IPS-20b (cell line): ENCODE measurements around the gene MGST2.

ENCODE experiments used
- H3K27ac ChIP-seq: one replicate; pipeline ENCODE4 v1.5.1; 2013; ENCODE audit warnings: low read length
- H3K27me3 ChIP-seq: 2 replicates; pipeline ENCODE4 v1.6.1; 2013; ENCODE audit warnings: mild to moderate bottlenecking, low read length, inconsistent platforms; ENCODE audit not compliant: insufficient read depth
- H3K36me3 ChIP-seq: 2 replicates; pipeline ENCODE4 v1.6.1; 2013; ENCODE audit warnings: low read depth, mild to moderate bottlenecking, inconsistent platforms, low read length, moderate library complexity; ENCODE audit not compliant: insufficient read depth
- H3K4me1 ChIP-seq: 2 replicates; pipeline ENCODE4 v1.6.1; 2013; ENCODE audit warnings: mild to moderate bottlenecking, control low read depth, inconsistent platforms, low read length, moderate library complexity; ENCODE audit not compliant: insufficient read depth
- H3K4me3 ChIP-seq: 2 replicates; pipeline ENCODE4 v1.5.1; 2013; ENCODE audit warnings: mild to moderate bottlenecking, low read length, inconsistent platforms
- H3K9ac ChIP-seq: 2 replicates; pipeline ENCODE4 v1.6.1; 2013; ENCODE audit warnings: low read depth, mild to moderate bottlenecking, inconsistent platforms, low read length, moderate library complexity
- H3K9me3 ChIP-seq: 2 replicates; pipeline ENCODE4 v1.6.1; 2013; ENCODE audit warnings: mild to moderate bottlenecking, low read depth, low read length, inconsistent platforms; ENCODE audit not compliant: insufficient read depth

The MGST2 gene

DNA sequence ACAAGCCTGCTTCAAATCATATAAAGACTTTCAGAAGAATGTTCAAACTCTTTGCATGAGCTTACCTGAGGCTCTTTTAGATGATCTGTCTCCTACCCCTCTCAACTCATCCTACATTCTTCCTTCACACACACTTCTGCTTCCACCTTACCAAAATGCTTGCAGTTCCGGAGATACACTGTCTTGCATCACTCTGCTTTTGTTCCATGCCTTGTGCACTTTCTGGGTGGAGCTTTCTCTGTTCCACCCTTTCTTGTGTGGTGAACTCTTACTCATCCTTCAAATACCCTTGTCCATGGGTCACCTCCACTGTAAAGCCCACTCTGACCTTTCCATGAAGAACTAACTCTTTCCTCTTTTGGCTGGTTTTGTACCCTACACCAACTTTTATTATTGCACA lies 18.4 kb upstream of the MGST2 start:
- Histone ChIP-seq H3K9me3 (no peaks in the 10 kb centered on the region), H3K27ac (no peak overlapping the region), H3K4me1 (no peaks in the 10 kb centered on the region), H3K9ac (no peak overlapping the region), H3K36me3 (no peaks in the 10 kb centered on the region), H3K4me3 (no peak overlapping the region), H3K27me3 (no peaks in the 10 kb centered on the region)

- no peaks in the 10 kb centered on the region for H3K4me1 ChIP-seq
- no peaks in the 10 kb centered on the region for H3K36me3 ChIP-seq
- no peaks in the 10 kb centered on the region for H3K27me3 ChIP-seq
These were observed 17.7 kb upstream of the MGST2 start for GRCh38 chr4:139647952-139648351.

DNA sequence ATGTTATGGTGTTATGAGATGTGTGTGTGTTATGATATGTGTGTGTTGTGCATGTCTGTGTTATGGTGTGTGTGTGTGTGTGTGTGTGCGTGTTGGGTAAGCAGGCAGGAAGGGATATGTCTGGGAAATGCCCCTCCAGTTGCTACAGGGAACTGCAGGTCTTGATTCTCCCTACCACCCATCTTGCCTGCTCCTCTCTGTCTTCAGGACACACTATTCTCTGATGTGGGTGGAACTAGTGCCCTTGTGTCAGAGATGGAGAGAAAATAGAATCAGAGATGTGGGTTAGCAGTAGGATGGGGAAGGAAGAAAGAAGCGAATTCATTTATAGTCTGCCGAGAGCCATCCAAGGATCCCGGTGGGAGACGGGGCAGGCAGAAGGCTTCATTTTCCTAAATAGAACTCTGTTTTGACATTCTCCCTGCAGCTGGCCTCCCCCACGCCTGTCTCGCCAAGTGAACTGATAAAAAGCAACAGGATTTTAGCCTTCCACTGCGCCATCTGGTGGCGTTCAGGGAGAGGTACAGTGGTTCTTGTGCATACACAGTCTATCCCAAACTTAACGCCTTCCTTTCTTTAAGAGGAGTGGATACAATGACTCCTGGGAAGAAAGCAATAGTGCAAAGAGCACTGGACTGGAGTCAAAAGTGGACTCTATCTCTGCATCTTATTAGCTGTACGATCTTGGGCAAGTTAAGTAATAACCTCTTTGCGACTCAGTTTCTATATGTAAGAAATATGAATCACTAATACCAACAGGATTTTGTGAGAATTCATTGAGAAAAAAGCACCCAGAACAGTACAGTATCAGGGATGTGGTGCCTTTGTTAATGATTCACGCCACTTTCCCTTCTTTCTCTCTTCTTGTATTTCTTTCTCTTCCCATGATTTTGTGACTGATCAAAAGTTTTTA lies 14.1 kb upstream of the MGST2 start:
- Histone ChIP-seq H3K9ac (no peak overlapping the region), H3K27ac (no peak overlapping the region), H3K27me3 (no peaks in the 10 kb centered on the region), H3K36me3 (no peaks in the 10 kb centered on the region), H3K4me1 (no peaks in the 10 kb centered on the region), H3K4me3 (no peak overlapping the region), H3K9me3 (no peaks in the 10 kb centered on the region)

More at GRCh38 chr4:139647952-139648351, 17.7 kb upstream of the MGST2 start:
- no peaks in the 10 kb centered on the region for H3K9me3 ChIP-seq
- no peak overlapping the region for H3K27ac ChIP-seq
- H3K9ac ChIP-seq: no peak overlapping the region
- no peak overlapping the region for H3K4me3 ChIP-seq

DNA sequence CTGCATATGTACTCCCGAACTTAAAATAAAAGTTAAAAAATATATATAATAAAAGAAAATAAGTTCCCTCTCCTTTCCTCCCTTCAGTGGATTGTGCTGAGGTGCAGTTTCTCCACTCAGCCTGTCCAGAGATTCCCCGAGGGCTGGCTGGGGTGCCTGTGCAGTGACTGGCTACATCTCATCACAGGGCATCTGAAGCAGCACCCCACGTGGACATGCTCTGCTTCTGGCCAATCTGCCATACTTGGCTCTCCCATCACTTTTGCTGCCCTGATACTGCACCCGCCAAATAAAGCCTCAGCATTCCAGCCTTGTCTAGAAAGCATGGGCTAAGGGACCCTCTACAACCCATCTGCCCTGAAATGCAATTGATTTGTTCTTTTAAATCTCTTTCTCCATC lies 11.1 kb upstream of the MGST2 start:
- Histone ChIP-seq H3K4me1 (peaks cover 8% of the 10 kb centered on the region; the same call in 1 of the 2 replicates), H3K9me3 (no peaks in the 10 kb centered on the region), H3K9ac (no peak overlapping the region), H3K27me3 (no peaks in the 10 kb centered on the region), H3K4me3 (no peak overlapping the region), H3K27ac (no peak overlapping the region), H3K36me3 (no peaks in the 10 kb centered on the region)

DNA sequence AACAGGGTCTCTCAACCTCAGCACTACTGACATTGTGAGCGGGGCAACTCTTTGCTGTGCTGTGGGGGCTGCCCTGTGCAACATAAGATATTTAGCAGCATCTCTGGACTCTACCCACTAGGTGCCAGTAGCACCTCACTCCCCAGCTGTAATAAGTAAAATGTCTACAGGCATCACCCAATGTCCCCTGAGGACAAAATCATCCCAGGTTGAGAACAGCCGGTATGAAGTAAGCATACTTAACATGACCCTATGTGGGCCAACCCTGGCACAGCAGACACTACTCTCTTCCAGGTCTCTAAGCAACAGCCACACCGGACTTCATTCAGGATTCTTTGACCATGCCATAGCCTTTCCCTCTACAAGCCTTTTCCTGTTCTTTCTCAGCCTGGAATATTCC lies 10.5 kb upstream of the MGST2 start:
- H3K36me3 ChIP-seq: no peaks in the 10 kb centered on the region
- no peaks in the 10 kb centered on the region for H3K9me3 ChIP-seq
- H3K4me3 ChIP-seq: no peak overlapping the region
- no peak overlapping the region for H3K9ac ChIP-seq
- peaks cover 8% of the 10 kb centered on the region; the same call in 1 of the 2 replicates for H3K4me1 ChIP-seq
- H3K27ac ChIP-seq: no peak overlapping the region
- no peaks in the 10 kb centered on the region for H3K27me3 ChIP-seq

DNA sequence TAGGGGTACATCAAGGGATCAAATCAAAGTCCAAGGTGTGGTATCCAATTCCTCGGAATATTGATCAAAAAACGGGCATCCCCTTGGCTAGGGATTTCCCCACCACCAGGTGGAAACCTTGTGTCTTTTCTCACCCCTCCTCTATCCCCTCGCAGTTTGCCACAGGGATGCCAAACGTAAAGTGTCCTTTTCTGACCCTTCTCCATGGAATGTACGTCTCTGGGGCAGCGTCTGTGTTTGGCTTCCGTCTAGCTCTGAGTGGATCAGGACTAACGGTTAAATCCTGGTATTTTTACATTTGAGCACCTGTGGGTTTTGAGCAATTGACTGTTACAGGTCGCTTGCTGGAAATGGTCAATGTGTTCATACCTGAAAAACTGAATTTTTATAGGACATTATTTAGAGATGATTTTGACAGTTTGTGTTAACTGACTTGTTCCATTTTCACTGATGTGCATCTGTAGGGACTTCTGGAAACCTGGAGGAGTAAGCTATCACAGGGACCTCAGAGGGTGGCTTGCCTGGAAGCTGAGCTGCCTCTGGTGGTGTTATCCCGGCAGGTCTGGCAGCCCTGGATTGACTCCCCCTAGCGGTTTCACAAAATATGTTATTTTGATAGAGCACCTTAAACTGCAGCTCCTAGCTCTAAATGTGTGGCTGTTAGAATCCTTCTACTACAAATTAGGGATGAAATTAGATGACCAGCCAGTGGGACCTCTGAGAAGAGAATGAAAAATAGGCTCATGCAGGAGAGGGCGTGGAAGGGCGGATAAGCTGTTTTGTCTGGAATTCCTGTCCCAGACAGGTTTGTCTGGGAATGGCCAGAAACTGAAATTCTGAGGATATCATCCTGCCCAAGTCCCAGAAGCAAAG lies 8.8 kb upstream of the MGST2 start:
- H3K4me3 ChIP-seq: peak overlapping the region; percentile 27; the same call in 1 of the 2 replicates
- no peaks in the 10 kb centered on the region for H3K27me3 ChIP-seq
- H3K27ac ChIP-seq: no peak overlapping the region

DNA sequence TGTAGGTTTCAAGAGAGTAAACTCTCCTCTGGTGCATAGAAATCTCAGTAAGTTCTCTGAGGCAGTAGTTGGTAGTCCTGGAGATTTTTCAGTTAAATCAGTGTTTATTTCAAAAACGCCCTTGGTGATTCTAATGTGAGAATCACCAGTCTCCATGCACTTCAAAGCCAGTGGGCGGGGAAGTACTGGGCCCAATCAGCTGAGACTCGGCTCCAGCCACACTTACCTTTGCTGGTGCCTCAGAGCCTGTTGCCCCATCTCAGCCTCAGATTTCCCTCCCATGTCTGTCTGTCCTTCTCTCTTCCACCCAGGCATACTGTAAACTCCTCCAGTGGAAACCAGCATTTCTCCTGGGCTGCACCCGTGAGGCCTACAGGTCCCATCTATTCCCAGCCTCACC lies 7.4 kb upstream of the MGST2 start:
- no peak overlapping the region for H3K27ac ChIP-seq
- no peaks in the 10 kb centered on the region for H3K9me3 ChIP-seq
- no peak overlapping the region for H3K9ac ChIP-seq
- no peak overlapping the region for H3K4me3 ChIP-seq
- no peaks in the 10 kb centered on the region for H3K36me3 ChIP-seq
- peaks cover 8% of the 10 kb centered on the region; the same call in 1 of the 2 replicates for H3K4me1 ChIP-seq
- H3K27me3 ChIP-seq: no peaks in the 10 kb centered on the region

More for the DNA sequence above, 8.8 kb upstream of the MGST2 start:
- Histone ChIP-seq H3K36me3 (no peaks in the 10 kb centered on the region), H3K9me3 (no peaks in the 10 kb centered on the region), H3K4me1 (peaks cover 8% of the 10 kb centered on the region; the same call in 1 of the 2 replicates), H3K9ac (no peak overlapping the region)

GRCh38 chr4:139658586-139659382 lies 6.8 kb upstream of the MGST2 start:
- Histone ChIP-seq H3K27ac (no peak overlapping the region), H3K9ac (no peak overlapping the region)

DNA sequence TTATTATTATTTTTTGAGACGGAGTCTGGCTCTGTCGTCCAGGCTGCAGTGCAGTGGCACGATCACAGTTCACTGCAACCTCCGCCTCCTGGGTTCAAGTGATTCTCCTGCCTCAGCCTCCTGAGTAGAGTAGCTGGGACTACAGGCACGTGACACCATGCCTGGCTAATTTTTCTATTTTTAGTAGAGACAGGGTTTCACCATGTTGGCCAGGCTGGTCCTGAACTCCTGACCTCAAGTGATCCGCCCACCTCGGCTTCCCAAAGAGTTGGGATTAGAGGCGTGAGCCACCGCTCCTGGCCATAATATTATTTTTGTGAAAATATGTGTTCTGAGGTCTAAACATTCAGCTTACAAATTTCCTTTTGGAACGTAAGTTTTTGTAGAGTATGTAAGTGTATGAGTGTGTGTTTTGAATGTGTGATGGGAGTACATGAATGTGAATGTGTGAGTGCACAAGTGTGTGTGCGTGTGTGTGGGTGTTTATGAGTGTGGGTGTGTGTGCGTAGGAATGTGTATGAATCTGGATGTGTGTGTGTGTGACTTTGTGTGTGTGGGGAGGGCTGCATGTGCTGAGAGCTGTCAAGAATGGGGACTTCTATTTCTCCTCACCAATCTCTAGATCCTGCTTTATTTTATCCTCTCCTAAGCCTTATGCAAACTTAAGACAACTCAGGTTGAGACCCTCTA lies 5.7 kb upstream of the MGST2 start:
- H3K4me1 ChIP-seq: peaks cover 8% of the 10 kb centered on the region; the same call in 1 of the 2 replicates
- H3K9me3 ChIP-seq: no peaks in the 10 kb centered on the region

More at GRCh38 chr4:139658586-139659382, 6.8 kb upstream of the MGST2 start:
- Histone ChIP-seq H3K36me3 (no peaks in the 10 kb centered on the region), H3K4me3 (no peak overlapping the region), H3K27me3 (no peaks in the 10 kb centered on the region), H3K9me3 (no peaks in the 10 kb centered on the region), H3K4me1 (peaks cover 8% of the 10 kb centered on the region; the same call in 1 of the 2 replicates)

GRCh38 chr4:139660568-139661043 lies 5.0 kb upstream of the MGST2 start:
- H3K4me3 ChIP-seq: no peak overlapping the region
- no peaks in the 10 kb centered on the region for H3K27me3 ChIP-seq
- H3K9me3 ChIP-seq: no peaks in the 10 kb centered on the region
- H3K36me3 ChIP-seq: no peaks in the 10 kb centered on the region
- no peak overlapping the region for H3K9ac ChIP-seq
- H3K27ac ChIP-seq: no peak overlapping the region
- peaks cover 8% of the 10 kb centered on the region; the same call in 1 of the 2 replicates for H3K4me1 ChIP-seq

More for the DNA sequence above, 5.7 kb upstream of the MGST2 start:
- Histone ChIP-seq H3K9ac (no peak overlapping the region), H3K27me3 (no peaks in the 10 kb centered on the region), H3K27ac (no peak overlapping the region), H3K4me3 (no peak overlapping the region), H3K36me3 (no peaks in the 10 kb centered on the region)
